GM18526 (cell line): ENCODE data around the gene CKAP2.
A peak's percentile ranks its signal among the peaks of the same experiment; 100 is the strongest.

Experiments used
- POLR2A ChIP-seq: IDR thresholded peaks from 3 replicates; pipeline ENCODE4 v1.6.1; 2011; ENCODE audit not compliant: insufficient read length; ENCODE audit errors: extremely low read depth

The CKAP2 gene, protein sequence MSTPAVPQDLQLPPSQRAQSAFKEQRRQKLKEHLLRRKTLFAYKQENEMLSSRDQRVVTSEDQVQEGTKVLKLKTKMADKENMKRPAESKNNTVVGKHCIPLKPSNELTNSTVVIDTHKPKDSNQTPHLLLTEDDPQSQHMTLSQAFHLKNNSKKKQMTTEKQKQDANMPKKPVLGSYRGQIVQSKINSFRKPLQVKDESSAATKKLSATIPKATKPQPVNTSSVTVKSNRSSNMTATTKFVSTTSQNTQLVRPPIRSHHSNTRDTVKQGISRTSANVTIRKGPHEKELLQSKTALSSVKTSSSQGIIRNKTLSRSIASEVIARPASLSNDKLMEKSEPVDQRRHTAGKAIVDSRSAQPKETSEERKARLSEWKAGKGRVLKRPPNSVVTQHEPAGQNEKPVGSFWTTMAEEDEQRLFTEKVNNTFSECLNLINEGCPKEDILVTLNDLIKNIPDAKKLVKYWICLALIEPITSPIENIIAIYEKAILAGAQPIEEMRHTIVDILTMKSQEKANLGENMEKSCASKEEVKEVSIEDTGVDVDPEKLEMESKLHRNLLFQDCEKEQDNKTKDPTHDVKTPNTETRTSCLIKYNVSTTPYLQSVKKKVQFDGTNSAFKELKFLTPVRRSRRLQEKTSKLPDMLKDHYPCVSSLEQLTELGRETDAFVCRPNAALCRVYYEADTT

DNA sequence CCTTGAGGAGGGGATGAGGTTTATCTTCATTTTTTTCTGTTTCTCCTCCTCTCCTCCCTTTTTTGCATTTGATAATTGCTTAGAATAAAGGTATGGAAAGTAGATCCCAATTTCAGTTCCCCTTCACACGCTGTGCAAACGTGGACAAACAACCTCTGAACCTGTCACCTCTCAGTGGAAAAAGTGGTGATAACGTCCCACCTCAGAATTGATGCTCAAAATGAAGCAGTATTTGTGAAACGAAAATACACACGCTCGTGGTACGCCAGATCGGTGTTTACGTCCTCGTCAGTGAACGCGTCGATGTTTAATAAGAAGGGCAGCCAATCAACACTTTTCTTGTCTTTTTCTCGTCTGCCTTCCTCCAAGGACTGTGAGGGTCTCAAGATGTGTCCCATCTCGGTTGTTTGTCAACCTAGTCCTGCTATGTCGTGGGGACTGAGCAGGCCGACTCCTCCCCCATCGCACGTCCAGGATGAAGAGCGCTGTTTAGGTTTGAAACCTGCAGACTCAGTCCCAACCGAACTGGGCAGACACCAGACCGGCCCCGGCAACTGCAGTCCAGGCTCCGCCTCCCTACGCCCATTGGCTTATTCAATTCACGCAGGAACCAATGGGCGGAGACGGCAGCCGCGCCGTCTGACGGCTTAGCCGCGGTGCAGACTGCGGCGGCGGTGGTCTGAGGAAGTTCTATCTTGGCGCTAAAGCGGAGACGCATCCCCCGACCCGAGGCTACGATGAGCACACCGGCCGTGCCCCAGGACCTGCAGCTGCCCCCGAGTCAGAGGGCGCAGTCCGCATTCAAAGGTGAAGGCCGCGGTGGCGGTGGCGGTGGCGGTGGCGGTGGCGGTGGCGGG lies at the start of gene CKAP2:
Gene CKAP2, plus strand, starts transcription at position 659 of the 857 bp plus-strand sequence. Its CDS starts 79 bp downstream, at position 738.
- peak; percentile 90 for TF ChIP-seq POLR2A

DNA sequence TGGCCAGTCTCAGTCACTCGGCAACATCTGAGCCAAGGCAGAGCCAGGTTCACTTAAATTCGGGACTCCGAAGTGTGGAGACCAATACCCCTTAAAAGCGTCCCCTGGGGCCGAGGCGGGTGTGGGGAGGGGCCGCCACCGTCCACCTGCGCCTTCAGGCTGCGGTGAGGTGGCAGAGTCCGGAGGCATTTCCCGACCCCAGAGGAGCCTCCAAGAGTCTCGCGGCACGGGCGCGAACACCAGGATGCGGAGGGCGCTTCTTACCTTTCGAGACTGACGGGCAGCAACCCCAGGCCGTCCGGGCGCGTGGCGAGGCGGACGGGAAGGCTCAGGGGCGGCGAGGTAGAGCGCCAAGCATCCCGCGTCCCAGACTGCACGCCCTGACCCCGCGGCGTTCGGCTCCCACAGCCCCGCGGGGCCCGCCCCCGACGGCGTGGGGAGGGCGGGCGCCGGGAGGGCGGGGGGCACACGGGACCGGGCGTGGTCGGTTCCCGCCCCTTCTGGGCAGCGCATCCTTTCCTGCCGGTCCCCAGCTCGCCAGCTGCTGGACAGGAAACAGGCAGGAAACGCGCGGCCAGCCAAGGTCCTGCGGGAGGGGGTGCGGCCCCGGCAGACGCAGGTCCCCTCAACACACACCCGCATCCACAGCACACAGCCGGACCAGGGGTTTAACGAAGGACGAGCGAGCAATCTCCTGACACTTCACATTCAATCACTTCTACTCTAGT lies 49.3 kb upstream of the CKAP2 start, which contains the start of gene THSD1:
Gene THSD1, minus strand, starts transcription at position 406 of the 728 bp plus-strand sequence. CDS start 3,572 bp downstream, outside the sequence.
- no peak for TF ChIP-seq POLR2A

DNA sequence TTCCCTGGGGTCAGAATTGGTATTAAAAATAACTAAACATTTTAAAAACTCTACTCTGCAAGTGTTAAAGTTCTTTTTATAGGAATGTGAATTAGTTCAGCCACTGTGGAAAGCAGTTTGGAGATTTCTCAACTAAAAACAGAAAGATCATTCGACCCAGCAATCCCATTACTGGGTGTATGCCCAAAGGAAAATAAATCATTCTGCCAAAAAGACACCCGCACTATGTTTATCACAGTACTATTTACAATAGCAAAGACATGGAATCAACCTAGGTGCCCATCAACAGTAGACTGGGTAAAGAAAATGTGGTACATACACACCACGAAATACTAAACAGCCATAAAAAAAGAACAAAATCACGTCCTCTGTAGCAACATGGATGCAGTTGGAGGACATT lies 48.6 kb upstream of the CKAP2 start:
- TF ChIP-seq POLR2A, result no peak

DNA sequence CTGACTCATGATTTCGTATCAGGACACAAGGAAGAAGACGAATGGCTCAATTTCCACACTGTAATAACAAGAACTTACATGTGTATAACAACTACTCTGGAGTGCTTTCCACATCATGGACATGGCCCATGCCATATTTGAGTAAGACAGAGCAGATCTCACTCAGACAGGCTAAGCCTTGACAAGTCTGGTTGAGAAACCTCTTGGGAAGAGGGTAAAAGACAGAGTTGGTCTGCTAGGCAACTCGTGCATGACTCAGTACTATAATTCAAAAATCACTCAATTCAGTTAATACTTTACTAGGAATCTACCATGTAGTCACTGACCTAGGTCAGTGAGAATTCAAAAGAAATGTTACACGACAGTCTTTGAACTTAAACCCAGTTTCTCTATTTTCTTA lies 43.6 kb upstream of the CKAP2 start:
- no peak for TF ChIP-seq POLR2A

DNA sequence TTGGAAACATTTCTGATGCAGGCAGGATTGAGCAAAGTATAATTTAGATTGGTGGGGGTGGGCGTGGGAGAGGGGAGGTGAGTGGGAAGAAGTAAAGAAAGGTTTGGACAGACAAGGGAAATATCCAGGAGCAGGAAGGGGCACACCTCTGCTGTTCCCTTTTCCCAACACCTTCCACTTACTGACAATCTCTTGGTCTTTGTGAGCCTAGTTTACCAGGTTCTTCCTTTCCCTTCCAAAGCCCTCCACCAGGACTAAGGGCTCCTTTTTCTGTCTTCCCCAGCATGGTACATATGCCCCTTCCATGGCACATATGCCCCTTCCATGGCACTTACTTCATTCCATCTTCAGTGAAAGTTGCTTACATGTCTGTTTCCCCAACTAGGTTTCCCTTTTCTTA lies 43.1 kb upstream of the CKAP2 start:
- TF ChIP-seq POLR2A, result no peak

DNA sequence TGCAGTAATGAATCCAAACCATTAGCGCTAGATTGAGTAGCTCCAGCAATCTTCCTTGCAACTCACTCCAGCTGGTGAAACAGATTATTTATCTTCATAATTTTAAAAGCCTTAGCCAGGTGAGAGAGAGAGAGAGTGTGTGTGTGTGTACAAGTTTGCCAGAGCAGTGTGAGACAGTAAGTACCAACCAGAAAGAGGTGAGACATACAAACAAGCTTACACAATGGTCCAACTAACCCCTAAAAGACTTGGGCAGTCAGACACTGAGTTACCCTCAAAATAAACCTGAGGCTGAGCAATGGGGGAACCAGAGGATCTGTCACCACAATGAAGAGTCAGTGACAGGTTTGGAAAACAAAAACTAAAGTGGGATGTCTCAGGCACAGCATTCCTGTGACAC lies 41.2 kb upstream of the CKAP2 start:
- TF ChIP-seq POLR2A, result no peak

DNA sequence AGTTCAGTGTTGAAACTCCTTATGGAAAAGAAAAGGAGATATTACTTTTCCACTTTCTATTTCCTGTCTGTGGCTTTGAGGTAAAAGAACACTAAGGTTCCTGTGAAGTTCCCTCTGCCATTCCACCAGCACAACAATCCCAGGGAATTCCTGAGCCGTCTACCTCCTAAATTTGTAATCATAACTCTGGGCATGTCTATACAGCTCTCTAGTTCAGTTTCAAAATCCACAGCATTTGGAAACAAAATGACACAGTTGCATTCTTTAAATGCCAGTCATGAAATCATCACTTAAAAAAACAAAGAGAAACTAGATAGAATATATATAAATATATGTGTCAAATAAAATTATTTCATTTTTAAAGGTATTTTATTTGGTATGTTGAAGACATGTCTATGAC lies 40.3 kb upstream of the CKAP2 start:
- no peak for TF ChIP-seq POLR2A

DNA sequence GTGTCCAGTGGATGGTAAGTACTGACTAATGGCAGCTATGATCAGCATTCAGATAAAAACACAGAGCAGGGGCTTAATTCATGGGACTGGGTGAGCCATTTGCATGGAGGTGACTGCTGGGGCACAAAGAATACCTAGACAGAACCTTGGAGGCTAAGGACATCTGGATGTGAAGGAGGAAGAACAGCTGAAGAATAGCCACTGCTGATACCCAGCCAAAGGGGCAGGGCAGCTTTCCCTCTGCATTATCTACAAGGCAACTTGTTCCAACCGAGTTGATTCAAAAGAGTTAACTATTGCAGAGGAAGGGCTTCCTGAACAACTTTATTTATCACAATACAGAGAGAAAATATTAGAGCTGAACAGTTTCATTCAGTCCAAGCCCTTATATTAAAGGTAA lies 36.2 kb upstream of the CKAP2 start:
- no peak for TF ChIP-seq POLR2A

DNA sequence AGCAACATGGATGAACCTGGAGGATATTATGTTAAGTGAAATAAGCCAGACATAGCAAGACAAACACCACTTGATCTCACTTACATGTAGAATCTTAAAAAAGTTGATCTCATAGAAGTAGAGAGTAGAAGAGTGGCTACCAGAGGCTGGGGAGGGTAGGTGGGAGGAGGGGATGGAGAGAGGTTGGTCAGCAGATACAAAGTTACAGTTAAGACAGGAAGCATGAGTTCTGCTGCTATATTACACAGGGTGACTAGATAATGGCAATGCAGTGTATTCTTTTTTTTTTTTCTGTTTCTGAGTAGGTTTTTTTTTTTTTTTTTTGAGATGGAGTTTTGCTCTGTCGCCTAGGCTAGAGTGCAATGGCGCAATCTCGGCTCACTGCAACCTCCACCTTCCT lies 34.1 kb upstream of the CKAP2 start:
- TF ChIP-seq POLR2A, result no peak

DNA sequence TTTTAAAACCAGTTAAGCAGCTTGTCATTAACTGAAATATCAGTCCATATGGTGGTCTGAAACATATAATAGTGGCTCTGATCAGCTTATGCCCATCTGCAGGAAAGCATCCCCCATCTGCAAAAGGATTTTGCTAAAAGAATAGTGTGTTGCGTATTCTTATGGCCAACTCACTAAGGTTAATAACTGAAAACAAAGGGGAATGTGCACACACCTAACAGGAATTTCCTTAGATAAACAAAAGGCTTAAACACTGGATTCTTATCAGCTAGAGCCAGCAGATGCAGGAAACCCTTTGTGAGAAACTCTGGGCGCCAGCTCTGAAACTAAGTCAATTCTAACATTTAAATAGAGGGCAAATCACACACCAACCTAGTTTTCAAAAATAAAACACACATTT lies 27.0 kb upstream of the CKAP2 start:
- TF ChIP-seq POLR2A, result no peak

DNA sequence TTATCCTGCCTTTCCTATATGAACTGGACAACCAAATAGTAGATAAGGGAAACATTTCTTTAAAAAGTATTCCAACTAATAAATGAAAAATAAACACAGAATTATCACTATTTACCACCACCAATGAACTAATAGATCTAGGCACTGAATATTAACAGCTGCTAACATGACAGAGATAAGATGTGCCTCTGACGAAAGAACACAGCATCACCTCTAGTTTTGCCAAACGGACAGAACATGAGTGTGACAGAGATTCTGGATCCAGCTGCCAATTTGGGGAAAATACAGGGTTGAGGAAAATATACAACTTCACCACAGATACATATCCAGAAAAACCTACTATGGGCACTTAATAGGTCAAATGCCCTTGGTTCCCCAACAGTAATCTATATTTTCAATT lies 22.8 kb upstream of the CKAP2 start:
- TF ChIP-seq POLR2A, result no peak

DNA sequence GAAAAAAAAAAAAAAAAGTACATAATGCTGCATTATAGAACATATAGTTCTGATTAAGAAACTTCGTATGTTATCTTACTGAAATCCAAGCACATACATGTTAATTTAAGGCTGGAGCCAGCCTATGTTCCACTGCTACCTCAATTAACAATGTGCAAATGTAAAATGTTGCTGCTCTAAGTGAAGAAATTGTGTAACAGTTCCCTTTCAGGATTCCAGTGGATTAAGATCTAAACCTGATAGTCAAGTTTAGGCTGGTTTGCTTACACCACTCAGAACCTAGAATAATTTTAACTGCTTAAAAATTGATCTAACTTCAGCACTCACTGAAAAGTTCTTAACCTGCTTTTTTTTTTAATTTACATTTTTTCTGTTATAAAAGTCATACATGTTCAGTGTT lies 9.0 kb upstream of the CKAP2 start:
- no peak for TF ChIP-seq POLR2A

DNA sequence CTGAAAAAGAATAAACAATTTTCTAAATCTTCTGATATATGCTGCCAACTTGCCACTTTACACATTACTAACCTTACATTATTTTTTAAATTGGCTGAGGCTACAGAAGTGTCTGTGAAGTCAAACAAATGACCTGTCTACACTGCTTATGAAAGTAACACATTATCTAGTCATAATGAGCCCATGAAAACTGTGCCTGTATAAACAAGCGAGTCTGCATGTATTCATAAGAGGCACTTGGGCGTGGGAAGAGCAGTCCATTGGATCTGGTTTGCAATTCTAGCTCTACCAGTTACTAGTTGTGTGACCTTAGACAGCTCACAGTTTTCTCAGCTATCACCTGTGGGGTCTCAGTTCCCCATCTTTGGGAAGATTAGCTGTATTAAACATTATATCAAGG lies 7.9 kb upstream of the CKAP2 start:
- no peak for TF ChIP-seq POLR2A

DNA sequence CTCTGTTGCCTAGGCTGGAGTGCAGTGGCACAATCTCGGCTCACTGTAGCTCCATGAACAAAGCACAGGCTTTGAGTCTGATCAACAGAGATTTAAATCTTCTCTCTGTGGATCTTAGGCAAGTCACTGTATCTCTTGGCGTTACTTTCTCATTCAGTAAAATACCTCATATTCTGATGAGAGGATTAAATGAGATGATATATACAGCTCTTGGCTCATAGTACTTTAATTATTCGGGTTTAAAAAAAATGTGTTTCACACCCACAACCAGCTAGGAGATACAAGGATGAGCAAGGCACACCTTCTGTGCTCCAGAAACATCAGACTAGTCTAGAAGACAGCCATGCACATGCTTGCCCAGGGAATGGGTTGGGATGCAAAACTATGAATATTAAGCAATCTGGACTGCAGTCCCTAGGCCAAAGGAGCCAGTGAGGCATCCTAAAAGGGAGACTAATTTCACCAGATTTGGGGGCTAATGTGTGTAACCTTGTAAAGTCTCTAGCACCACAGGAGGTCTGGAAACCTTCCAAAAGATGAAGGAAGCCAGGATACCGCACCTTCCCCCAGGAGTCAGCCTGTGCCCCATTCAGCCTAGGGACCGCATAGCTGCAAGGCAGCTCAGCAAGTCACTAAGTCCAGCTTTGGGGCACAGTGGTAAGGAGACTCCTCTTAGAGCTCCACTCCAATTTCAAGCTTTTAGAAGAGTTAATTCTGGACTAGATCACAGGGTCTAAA lies 7.3 kb upstream of the CKAP2 start:
- TF ChIP-seq POLR2A, result no peak

DNA sequence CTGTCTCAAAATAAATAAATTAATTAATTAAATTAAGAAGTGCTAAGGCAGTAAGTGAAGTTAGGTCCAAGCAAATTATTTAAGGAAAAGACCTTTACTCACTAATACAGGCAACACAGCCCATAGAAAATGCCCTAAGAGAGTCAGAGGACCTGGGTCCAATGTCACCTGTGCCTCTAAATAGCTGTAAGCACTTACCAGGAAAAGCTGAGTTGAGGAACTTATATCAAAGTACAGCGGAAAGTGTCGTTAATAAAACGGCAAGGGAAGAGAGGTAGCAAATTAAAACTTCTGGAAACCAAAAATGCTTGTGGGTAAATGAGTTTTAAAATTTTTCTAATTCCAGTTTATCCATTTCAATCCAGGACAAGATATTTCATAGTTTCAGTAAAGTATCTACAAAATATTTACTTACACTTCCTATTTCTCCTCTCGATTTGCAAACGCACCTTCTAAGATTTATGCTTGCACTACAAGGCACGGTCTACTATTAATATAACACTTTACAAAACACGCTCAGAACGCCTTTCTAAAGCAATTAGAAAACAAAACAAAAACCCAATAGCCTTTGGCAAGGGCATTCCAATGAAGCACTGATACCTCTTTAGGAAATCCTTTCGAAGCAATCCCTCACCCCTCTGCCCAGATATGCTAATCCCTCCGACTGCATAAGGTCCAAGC lies 5.8 kb upstream of the CKAP2 start:
- TF ChIP-seq POLR2A, result no peak
